ENCODE data around the gene EPHB6.

EPHB6 gene

DNA sequence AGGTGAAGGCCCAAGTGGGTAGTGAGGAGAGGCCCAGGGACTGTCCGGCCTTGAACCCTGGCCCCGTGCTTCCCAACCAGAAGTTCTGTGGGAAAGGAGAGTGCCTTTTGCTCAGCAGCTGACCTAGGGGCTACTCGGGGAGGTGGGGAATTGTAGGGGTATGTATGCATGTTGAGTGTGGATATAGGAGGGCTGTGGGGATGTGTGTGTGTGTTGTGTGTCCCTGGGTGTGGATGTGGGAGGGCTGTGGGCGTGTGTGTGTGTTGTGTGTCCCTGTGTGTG lies 12.2 kb downstream of the EPHB6 start:
- no peak for DNase-seq

DNA sequence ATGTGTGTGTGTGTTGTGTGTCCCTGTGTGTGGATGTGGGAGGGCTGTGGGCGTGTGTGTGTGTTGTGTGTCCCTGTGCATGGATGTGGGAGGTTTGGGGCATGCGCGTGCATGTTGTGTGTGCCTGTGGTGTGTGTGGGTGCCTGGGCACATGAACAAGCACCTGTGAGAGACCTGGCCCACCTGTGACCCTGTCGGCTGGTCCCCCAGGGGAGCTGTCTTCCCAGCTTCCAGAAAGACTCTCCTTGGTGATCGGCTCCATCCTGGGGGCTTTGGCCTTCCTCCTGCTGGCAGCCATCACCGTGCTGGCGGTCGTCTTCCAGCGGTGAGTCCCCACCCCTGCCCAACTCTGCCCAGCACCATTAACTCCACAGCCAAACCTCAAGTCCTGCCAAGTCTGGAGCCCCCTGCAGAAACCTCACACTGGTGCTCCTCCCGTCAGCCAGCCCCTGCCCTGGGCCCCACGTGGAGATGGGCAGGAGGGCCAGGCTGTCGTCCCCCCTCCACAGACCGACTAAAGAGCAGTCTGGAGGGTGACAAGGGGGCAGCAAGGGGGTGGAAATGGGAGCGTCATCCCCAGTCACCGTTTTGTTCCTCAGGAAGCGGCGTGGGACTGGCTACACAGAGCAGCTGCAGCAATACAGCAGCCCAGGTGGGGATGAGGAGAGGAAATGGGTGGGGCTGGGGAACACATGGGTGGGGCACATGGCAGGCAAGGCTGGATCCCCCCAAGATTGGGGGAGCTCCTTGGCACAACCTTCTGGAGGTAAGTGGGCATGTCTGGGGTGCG lies 12.7 kb downstream of the EPHB6 start:
- no peak for DNase-seq

DNA sequence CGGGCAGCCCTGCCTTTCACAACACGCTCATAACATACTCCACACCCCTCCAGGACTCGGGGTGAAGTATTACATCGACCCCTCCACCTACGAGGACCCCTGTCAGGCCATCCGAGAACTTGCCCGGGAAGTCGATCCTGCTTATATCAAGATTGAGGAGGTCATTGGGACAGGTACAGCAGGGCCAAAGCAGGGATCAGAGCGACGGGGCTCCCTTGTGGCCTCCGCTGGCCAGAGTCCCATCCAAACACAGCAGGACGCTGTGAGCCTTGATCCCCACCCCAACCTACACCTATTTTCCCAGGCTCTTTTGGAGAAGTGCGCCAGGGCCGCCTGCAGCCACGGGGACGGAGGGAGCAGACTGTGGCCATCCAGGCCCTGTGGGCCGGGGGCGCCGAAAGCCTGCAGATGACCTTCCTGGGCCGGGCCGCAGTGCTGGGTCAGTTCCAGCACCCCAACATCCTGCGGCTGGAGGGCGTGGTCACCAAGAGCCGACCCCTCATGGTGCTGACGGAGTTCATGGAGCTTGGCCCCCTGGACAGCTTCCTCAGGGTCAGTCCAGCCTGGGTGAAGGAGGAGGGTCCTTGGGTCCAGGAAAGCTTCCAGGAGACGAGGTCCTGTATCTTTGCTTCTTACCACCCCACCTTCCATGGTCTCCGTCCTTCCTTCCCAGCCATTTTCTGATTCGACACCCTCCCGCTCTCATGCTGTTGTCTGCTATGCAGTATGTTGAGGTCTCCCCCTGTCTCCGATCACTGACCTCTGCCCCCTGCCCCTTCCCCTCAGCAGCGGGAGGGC lies 13.5 kb downstream of the EPHB6 start:
- DNase-seq: no peak

DNA sequence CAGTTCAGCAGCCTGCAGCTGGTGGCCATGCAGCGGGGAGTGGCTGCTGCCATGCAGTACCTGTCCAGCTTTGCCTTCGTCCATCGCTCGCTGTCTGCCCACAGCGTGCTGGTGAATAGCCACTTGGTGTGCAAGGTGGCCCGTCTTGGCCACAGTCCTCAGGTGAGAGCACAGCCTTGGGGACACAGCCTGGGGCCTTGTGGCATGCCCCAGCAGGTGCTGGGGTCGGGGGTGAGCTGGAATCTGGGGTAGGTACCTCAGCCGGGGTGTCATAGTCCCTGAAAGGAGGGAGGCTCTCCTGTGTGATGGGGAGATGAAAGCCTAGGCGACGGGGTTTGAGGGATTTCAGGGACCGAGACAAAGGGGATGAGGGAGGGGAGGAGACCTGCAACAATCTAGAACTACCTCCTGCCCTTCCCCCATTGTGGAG lies 14.1 kb downstream of the EPHB6 start:
- no peak for DNase-seq

DNA sequence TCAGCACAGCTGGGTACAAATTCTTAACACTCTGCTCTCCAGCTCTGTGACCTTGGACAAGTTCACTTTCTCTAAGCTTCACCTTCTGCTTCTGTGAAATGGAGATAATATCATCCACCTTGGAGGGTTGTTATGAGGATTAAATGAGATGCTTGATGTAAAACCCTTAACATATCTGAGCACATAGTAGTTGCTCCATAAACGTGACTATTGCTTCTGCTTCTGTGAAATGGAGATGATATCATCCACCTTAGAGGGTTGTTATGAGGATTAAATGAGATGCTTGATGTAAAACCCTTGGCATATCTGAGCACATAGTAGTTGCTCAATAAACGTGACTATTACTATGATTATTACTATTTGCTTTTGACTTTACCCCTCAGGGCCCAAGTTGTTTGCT lies 14.6 kb downstream of the EPHB6 start:
- DNase-seq: no peak

DNA sequence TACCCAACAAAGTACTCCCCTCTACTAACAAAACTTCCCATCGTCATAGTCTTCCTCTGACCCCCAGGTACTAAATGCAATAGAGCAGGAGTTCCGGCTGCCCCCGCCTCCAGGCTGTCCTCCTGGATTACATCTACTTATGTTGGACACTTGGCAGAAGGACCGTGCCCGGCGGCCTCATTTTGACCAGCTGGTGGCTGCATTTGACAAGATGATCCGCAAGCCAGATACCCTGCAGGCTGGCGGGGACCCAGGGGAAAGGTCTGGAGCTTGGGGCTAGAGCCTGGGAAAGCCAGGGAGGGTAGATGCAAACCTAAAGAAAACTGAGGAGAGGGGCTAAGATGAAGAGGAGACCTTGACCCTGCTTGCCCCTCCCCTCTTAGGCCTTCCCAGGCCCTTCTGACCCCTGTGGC lies 15.3 kb downstream of the EPHB6 start:
- no peak for DNase-seq

DNA sequence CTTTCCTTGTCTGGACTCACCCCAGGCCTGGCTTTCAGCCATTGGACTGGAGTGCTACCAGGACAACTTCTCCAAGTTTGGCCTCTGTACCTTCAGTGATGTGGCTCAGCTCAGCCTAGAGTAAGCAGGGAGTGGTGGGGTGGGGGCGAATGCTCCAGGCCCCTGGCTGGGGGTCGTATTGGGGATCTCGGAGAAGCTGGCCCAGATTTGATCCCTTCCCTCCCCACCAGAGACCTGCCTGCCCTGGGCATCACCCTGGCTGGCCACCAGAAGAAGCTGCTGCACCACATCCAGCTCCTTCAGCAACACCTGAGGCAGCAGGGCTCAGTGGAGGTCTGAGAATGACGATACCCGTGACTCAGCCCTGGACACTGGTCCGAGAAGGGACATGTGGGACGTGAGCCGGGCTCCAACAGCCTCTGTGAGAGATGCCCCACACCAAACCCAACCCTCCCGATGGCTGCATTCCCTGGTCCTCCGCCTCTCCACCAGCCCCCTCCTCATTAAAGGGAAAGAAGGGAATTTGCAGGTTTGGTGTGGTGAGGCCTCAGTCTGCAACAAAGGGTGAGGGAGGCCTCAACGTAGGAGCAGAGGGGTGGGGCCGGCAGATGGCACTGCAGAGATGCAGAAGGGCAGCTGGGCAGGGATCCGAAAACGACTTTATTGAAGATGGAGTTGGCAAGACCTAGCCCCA lies 15.8 kb downstream of the EPHB6 start:
- DNase-seq: no peak

DNA sequence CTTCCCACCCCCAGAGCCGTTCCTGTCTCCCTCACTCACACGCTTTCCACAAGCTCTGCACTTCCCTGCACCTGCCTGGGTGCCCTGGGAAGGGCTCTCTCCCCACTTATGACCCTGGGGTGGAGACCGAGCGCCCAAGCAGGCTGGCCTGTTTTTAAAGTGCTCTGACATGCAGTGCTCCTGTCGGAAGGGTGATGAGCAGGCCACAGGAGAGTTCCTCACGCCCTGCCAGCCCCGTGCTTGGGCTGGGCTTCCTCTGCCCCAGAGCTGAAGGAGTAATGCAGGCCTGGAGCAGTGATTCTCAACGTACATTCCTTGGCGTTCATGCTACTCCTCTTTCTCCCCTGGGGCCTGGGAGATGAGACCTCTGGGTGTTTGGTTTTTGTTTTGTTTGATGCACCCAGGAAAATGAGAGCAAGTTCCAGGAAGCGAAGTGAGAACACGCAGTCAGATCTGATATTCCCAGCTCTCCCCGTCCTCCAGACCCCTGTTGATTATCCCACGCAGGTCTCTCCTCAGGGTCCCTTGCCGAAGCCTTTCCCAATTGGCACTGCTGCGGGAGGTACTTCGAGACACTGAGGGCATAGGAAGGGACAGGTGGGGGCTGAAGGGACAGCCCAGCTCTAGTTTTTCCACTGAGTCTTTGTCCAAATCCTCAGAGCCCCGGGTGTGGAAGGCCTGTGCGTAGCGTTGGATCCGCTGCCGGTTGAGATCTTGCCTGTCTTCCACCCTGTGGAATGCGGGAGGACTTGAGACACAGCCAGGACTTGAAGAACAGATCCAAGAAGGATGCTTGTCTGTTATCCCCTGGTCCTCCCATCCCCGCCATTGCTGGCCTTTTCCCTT lies 16.6 kb downstream of the EPHB6 start:
- DNase-seq: no peak

DNA sequence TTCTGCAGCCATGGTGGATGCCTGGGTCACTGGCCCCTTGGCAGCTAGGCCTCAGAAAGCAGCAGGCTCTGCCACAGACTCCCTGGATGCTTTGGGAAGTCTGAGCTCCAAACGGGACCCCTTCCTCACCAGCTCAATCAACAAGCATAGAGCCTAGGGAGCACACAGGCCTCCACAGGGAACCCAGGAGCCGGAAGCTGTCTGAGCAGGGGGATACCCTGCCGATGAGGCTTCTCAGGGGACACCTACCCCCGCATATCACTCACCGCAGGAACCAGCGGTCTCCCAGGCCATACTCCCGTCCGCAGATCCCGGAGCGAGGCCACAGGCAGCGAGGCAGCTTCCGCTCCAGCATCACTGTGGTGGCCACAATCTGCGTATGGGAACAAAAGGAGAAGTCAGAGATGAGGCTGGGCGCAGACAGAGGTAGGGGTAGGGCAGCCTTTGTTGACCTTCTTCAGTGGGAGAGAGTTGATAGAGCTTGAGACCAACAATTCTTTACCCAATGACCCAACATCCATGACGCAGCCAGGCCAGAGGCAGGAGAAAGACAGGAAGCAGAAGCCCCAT lies 17.3 kb downstream of the EPHB6 start:
- no peak for DNase-seq

DNA sequence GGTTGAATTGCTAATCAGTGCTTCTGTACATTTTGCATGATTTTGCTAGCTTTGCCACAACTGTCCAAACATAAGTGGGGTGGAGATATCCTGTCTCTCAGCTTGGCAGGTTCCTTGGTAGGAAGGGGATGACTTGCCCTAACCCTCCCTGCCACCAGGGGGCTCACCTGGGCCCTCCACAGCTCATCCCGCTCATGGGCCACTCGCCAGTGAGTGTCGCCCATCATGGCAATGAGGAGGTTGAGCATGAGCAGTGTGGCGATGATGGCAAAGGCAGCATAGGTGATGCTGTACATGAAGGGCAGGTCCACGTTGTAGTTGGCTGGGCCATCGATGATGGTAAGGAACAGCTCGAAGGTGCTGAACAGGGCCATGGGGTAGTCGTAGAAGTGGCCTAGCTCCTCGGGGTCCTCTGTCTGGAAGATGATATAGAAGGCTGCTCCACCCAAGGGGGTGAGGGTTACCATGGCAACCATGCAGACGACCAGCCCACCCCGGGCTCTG lies 18.5 kb downstream of the EPHB6 start:
- DNase-seq: no peak

DNA sequence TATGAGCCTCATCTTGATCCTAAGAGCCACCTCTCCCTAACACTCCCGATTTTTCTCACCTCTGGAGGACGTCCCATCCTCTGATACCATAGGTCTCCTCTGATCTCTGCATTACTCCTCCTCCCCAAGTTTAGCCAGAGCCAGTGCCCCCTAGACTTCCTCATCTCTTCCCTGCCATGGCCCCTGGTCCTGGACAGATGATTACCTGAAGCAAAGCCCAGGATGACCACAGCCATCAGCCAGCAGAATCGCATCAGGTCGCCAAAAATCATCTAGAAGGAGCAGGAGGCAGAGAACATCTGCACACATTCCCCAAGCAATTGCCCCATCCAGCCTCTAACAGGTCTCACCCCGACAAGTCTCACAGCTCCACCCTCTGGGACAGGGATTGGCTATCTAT lies 19.0 kb downstream of the EPHB6 start:
- no peak for DNase-seq

DNA sequence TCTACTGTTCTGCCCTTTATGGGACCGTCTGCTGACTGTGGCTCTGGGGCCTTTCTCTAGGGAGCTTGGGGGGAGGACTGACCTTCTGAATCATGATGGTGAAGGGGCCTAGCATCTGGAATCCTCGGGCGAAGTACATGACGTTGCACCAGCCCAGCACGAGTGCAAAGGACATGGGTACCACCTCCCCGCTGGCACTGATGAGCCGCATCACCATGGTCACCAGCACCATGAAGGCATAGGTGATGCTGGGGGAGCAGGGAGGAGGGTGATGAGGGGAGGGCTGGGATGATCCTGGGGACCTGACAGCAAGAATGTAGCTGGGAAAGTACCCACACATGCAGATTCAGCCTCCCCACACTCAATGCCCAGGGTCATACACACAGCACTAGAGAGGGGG lies 19.5 kb downstream of the EPHB6 start:
- DNase-seq: no peak

DNA sequence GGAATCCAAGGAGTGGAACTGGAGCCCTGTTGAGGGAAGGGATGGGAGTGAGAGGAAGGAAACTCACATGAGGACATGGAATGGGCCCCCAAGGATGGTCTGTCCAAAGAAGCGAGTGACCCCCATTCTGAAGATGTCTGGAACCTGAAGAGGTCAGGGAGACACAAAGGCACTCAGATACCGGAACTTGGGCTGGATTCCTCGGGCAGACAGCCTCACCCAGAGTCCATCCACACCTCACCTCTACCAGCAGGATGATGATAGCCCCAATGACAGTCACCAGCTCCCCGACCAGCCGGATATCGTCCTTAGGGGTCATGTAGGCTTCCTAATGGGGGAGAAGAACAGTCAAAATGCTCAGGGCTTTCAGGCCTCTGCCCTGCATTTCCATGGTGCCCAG lies 20.0 kb downstream of the EPHB6 start:
- no peak for DNase-seq

DNA sequence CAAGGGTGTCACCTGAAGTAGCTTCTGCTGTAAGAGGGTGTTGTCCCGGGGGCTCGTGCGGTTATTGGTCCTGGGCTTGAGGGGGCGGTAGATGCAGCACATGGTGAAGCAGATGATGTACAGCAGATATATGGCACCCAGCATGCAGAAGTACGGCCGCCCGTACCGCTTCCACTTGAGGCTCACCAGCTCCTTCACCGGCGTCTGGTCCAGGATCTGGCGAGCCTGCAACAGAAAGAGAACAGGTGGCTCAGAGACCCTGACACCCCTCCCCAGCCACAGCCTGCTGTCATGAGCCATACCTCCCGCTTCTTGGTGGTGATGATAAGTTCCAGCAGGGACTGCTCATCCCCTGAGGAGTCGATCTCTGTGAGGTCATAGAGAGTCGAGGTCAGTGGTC lies 20.6 kb downstream of the EPHB6 start:
- no peak for DNase-seq

DNA sequence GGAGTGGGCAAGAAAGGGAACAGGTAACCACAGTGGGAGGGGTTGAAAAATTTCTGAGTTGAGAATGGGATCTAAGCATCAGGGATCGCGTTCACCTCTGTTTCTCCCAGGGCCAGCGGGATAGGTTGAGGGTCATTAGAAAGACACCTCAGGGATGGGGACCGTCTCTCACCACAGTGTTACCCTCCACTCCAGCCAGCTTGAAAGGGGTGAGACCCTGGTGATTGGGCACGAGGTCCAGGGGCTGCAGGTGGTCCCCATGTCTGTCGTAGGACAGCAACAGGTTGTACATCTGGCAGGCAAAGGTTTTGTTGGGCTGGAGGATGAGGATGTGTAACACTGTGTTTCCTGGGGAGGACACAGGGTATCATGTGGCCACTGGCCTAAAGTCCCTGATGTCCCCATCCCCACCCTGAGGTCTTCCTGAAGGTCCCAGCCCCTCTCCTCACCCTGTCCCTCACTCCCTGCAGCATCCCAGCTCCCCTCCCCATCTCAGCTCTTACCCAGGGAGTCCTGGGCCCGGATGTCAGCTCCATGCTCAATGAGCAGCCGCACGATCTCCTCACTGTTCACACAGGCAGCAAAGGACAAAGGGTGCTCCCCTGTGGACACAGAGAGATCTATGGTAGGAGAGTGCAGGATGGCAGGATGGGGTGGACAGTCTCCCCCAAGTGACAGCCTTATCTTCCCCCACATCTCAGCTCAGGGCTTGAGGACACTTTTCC lies 21.5 kb downstream of the EPHB6 start:
- DNase-seq: no peak

DNA sequence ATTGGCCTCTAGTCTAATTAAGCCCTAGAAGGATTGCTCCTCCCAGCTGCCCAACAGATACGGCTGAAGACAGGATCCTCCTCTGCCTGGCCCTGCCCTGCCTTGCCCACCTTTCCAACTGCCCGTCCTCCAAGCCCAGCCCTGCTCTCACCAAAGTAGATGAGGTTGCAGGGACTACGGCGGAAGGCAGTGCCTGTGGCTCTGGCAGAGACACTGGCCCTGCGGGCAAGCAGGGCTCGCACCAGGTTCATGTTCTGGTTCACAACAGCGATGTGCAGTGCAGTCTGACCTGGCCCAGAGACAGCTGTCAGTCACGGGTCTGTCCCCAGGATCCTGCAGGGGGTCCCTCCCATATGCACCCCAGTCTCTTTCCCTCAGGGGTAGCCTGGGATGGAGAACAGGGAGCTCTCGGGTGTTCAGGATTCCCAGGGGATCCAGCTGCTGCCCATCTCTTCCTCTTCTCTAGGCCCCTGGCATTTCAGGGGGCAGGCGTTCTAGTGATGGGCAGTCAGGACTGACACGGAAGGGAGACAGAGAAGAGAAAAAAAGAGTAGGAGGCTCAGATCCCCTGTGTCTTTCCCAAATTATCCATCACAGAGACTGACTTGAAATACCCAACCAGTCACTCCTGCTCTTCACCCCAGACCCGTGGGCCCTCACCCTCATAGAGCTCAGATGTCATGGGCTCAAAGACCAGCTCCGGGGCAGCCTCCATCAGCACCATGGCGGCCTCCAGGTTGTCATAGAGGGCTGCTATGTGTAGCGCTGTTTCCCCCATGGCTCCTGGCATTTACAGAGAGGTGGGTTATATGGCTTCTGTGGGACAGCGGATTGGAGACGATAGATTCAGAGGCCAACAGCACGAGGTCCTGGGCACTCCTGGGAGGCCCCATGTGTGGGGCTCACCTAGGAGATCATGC lies 22.4 kb downstream of the EPHB6 start:
- no peak for DNase-seq

DNA sequence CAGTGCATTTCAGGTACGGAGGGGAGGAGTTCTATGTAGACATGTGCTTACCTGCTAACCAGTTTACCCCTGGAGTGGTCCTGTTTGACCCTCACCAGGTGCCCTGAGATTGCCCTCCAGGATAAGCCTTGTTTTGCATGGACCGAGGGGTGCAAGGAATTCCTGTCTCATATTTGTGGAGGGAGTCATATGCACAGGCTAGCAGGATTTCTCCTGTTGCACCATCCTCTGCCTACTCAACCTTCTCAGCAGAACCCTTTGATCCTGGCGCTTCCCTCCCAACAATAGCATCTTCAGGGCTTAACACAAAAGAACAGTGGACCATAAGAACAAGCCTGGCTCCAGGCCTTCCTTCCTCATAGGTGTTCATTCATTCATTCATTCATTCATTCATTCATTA lies 23.4 kb downstream of the EPHB6 start:
- no peak for DNase-seq

DNA sequence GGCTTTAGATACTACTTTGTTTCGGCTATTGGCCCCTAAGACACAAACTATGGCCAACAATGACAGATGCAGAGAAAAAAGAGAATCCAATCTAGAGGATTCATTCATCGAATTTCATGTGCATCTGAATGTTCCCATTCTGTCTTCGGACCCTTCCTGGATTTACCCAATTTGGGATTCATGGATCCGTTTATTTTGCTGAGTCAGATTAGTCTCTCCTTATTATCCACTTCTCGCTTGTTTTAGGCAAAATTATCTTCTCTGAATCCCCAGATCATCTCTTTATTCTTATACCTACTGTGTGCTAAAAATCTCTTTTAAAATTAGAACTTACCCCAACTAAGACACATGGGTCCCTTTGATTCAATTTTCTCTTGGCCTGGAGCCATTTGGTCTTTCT lies 24.2 kb downstream of the EPHB6 start:
- DNase-seq: no peak

DNA sequence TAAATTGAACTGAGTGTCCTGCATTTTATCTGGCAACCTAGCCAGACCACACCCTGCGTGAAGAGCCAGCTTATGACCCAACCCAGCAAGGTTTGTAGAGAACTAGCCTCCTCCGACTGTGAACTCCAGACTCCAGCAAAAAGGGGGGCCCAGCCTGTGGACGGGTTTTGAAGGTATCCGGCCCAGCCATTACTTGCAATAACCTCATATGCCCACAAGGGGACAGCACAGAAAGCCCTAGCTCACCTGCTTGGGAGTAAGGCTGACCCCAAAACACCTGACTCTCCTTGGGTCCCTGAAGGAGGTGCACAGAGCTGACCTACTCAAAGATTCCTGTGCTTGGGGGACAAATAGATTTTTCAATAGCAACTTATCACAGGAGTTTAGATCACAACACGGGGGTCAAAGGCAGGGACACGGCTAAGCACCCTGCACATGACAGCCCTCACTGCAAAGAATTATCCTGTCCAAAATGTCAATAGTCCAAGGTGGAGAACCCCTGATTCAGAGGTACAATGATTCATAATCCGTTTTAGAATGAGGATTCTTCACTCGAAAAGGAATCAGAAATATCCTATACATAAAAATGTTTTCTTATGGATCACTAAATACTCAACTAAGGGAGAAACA lies 26.1 kb downstream of the EPHB6 start:
- peak; percentile 38 for DNase-seq

Measured in activated gamma-delta T cell treated with Interleukin-2 at 50 U/mL for 16 hours (primary cell).